Stomach (tissue), 9 donors: ENCODE data around the gene PNLDC1. TPM values are rescaled to one million over a fixed set of nuclear protein-coding genes. Genes with fewer than 3 reads are reported as not detected.

Experiments
- DNase-seq, 2 donors: peaks; one replicate each; pipeline versions ENCODE4 v3.0.0 to v3.0.0-alpha.2; 2013 to 2019
- H3K27ac ChIP-seq, 5 donors: fragments of 200-600 bp in 4 of 5; sonication (generic) in 4 of 5; one replicate each; pipeline ENCODE4 v1.5.1; 2013 to 2019; ENCODE audit warnings: mild to moderate bottlenecking in 1 of 5, moderate library complexity in 1 of 5
- H3K27me3 ChIP-seq, 3 donors: fragments of 200-600 bp; sonication (generic); one replicate each; pipeline ENCODE4 v1.5.1; 2017 to 2019; ENCODE audit warnings: mixed run types in 1 of 3
- H3K36me3 ChIP-seq, 4 donors: fragments of 200-600 bp; sonication (generic); 1 replicate in 3 of 4; 2 replicates in 1 of 4; pipeline ENCODE4 v1.5.1; 2016 to 2019
- H3K4me1 ChIP-seq, 4 donors: fragments of 200-600 bp; sonication (generic); one replicate each; pipeline ENCODE4 v1.5.1; 2016 to 2019
- H3K4me3 ChIP-seq, 4 donors: fragments of 200-600 bp; sonication (generic) in 3 of 4; one replicate each; pipeline ENCODE4 v1.5.1; 2016 to 2019; ENCODE audit warnings: mild to moderate bottlenecking in 1 of 4
- H3K9me3 ChIP-seq, 4 donors: fragments of 200-600 bp; sonication (generic); one replicate each; pipeline ENCODE4 v1.5.1; 2016 to 2019
- CTCF ChIP-seq, 7 experiments: fragments of 450-650 bp in 4 of 7; fragments of 200-600 bp in 3 of 7; sonication (generic) in 3 of 7; IDR thresholded peaks; one replicate each; pipeline ENCODE4 v1.5.1; 2016 to 2019; ENCODE audit warnings: antibody characterized with exemption in 7 of 7, control low read depth in 2 of 7, mild to moderate bottlenecking in 1 of 7
- EP300 ChIP-seq: sonication (generic); formaldehyde crosslinking; IDR thresholded peaks from one replicate; pipeline ENCODE4 v1.6.1; 2017; ENCODE audit warnings: antibody characterized with exemption
- POLR2A ChIP-seq, 4 donors: fragments of 450-650 bp; IDR thresholded peaks; one replicate each; pipeline ENCODE4 v1.6.1; 2016; ENCODE audit warnings: antibody characterized with exemption in 4 of 4, control low read depth in 2 of 4, mild to moderate bottlenecking in 1 of 4, moderate library complexity in 1 of 4
- POLR2AphosphoS5 ChIP-seq, 3 donors: sonication (generic); formaldehyde crosslinking; IDR thresholded peaks; one replicate each; pipeline ENCODE4 v1.6.1; 2016; ENCODE audit warnings: antibody characterized with exemption in 3 of 3
- WGBS, 5 donors: extraction: QIAGEN DNeasy Blood & Tissue Kit in 3 of 5; methylation state at CpG; one replicate each; pipeline versions ENCODE4 v1.1.5 to v1.1.7; 2013 to 2018; 5-methylcytosine and 5-hydroxymethylcytosine counted together
- intact Hi-C: fragments of 100-400 bp; cut with DNase I; formaldehyde crosslinking; loops from one replicate; pipeline ENCODE4 v1.15.1; 2023; ENCODE audit warnings: low total_unique reads
- polyA plus RNA-seq, 3 donors: library from polyadenylated mRNA; stranded (reverse); fragments of 200-250 nt; gene quantifications; one replicate each; pipeline ENCODE4 v1.2.3, GENCODE V29; 2013
- total RNA-seq, 5 donors: library from RNA; depleted of rRNA; stranded (reverse); fragments of >200 nt; gene quantifications; one replicate each; pipeline versions ENCODE4 v1.1.0 to v1.2.3, GENCODE V29; 2014 to 2016
- donor health status: healthy with polysubstance abuse.
- donor health status: Bipolar disorder and iron deficiency.
- donor health status: healthy.

The PNLDC1 gene
- total and polyA plus RNA-seq, 8 donors = 0.25 to 2.5 (median 0.43) TPM; not detected in 4

GRCh38 chr6:159853754-159854153, 53.7 kb downstream of the PNLDC1 start:
- no peaks in the 10 kb centered on the region for H3K27me3 ChIP-seq
- no peaks in the 10 kb centered on the region for H3K36me3 ChIP-seq
- intact Hi-C loops = no loop called here
- peaks cover 0 to 5% (median 0%) of the 10 kb centered on the region in 4 donors for H3K9me3 ChIP-seq
- H3K4me3 ChIP-seq = no peak overlapping the region
- DNase-seq = no peak
- no peak overlapping the region for H3K27ac ChIP-seq
- peaks cover 0 to 3% (median 0%) of the 10 kb centered on the region in 4 donors for H3K4me1 ChIP-seq
- TF ChIP-seq POLR2A (IDR thresholded peaks at IDR 0.05) (no peak), CTCF (IDR thresholded peaks at IDR 0.05) (no peak), EP300 (no peak), POLR2AphosphoS5 (IDR thresholded peaks at IDR 0.05) (no peak)

GRCh38 chr6:159854959-159855358, 54.9 kb downstream of the PNLDC1 start:
- 82 to 89% (median 86%) methylated on average over 3 of the region's 3 CpGs for WGBS, 5 donors
- intact Hi-C loops = loop anchor here (5.0 kb wide), 1 partner anchor 87 kb away; no protein-coding TSS in a partner anchor

GRCh38 chr6:159858259-159858658, 58.2 kb downstream of the PNLDC1 start:
- Histone ChIP-seq H3K27ac (no peak overlapping the region), H3K4me1 (no peaks in the 10 kb centered on the region), H3K27me3 (no peaks in the 10 kb centered on the region), H3K36me3 (no peaks in the 10 kb centered on the region), H3K4me3 (no peak overlapping the region), H3K9me3 (no peaks in the 10 kb centered on the region)
- TF ChIP-seq EP300 = no peak
- TF ChIP-seq POLR2A (IDR thresholded peaks at IDR 0.05) = no peak
- no peak for TF ChIP-seq POLR2AphosphoS5 (IDR thresholded peaks at IDR 0.05)
- TF ChIP-seq CTCF (IDR thresholded peaks at IDR 0.05) = no peak
- no peak for DNase-seq
- 64 to 100% (median 82%) methylated on average over 1 of the region's 1 CpG for WGBS, 5 donors
- intact Hi-C loops = loop anchor here (5.0 kb wide), 1 partner anchor 84 kb away; no protein-coding TSS in a partner anchor

More at GRCh38 chr6:159854959-159855358, 54.9 kb downstream of the PNLDC1 start:
- Histone ChIP-seq H3K27ac (no peak overlapping the region), H3K9me3 (no peaks in the 10 kb centered on the region), H3K4me1 (peaks cover 0 to 3% (median 0%) of the 10 kb centered on the region in 4 donors), H3K36me3 (no peaks in the 10 kb centered on the region), H3K4me3 (no peak overlapping the region), H3K27me3 (no peaks in the 10 kb centered on the region)
- no peak for TF ChIP-seq POLR2A (IDR thresholded peaks at IDR 0.05)
- no peak for TF ChIP-seq EP300
- TF ChIP-seq POLR2AphosphoS5 (IDR thresholded peaks at IDR 0.05) = no peak
- TF ChIP-seq CTCF (IDR thresholded peaks at IDR 0.05) = no peak
- no peak for DNase-seq

GRCh38 chr6:159860482-159860881, 60.4 kb downstream of the PNLDC1 start:
- H3K27me3 ChIP-seq = no peaks in the 10 kb centered on the region
- H3K36me3 ChIP-seq = no peaks in the 10 kb centered on the region
- H3K9me3 ChIP-seq = no peaks in the 10 kb centered on the region
- H3K4me3 ChIP-seq = no peak overlapping the region
- no peak for DNase-seq
- WGBS, 5 donors = 88 to 99% (median 94%) methylated on average over 1 of the region's 1 CpG
- no peaks in the 10 kb centered on the region for H3K4me1 ChIP-seq
- no peak overlapping the region for H3K27ac ChIP-seq
- TF ChIP-seq CTCF (IDR thresholded peaks at IDR 0.05) (no peak), POLR2A (IDR thresholded peaks at IDR 0.05) (no peak), POLR2AphosphoS5 (IDR thresholded peaks at IDR 0.05) (no peak), EP300 (no peak)
- intact Hi-C loops = no loop called here
